Panc1 (cell line): Measurements from ENCODE around the gene HECA. TPM values are rescaled to one million over a fixed set of nuclear protein-coding genes. Genes with fewer than 3 reads are reported as not detected.

Experiments used
- ATAC-seq: fragments of 200-7000 bp; cut with Tn5 transposase; 2 replicates; pipeline ENCODE4 v1.9.1; 2020; ENCODE audit warnings: mild to moderate bottlenecking, moderate library complexity
- BruUV-seq: library from RNA; stranded (reverse); fragments of 400-500 nt; replicated peaks from 2 replicates; lab custom pipeline; 2021; lab: Mats Ljungman, UMichigan
- CTCF ChIA-PET: fragments of 300-600 bp; sonication (Branson Sonifier 250); formaldehyde crosslinking; loops from one replicate; lab custom pipeline; 2022; ENCODE audit warnings: antibody characterized with exemption; lab: Charles Lee
- POLR2A ChIA-PET: fragments of 300-600 bp; sonication (Branson Sonifier 250); formaldehyde crosslinking; loops from one replicate; lab custom pipeline; 2022; ENCODE audit warnings: antibody characterized with exemption; lab: Charles Lee
- DNase-seq: peaks from one replicate; pipeline ENCODE4 v3.0.0-alpha.2; 2010; ENCODE audit warnings: low read depth, low spot score
- H3K27ac ChIP-seq: 2 replicates; pipeline ENCODE4 v1.5.1; 2011; ENCODE audit warnings: mild to moderate bottlenecking, low read length, inconsistent platforms
- H3K27me3 ChIP-seq: fragments of 200-500 bp; sonication (Bioruptor generic); 2 replicates; pipeline ENCODE4 v1.6.0; 2014; ENCODE audit warnings: low read length, inconsistent platforms; ENCODE audit not compliant: control insufficient read depth, insufficient read depth
- H3K36me3 ChIP-seq: fragments of 200-500 bp; sonication (Bioruptor generic); 2 replicates; pipeline ENCODE4 v1.5.1; 2014; ENCODE audit warnings: inconsistent platforms, mild to moderate bottlenecking, low read length, moderate library complexity; ENCODE audit not compliant: control insufficient read depth, insufficient read depth
- H3K4me1 ChIP-seq: 2 replicates; pipeline ENCODE4 v1.5.1; 2011; ENCODE audit warnings: inconsistent platforms, mild to moderate bottlenecking, low read length, moderate library complexity; ENCODE audit not compliant: control insufficient read depth, insufficient read depth
- H3K4me3 ChIP-seq, 2 experiments: 2 replicates each; pipeline ENCODE4 v1.5.1; 2011 to 2012; ENCODE audit warnings: low read depth in 2 of 2, low read length in 2 of 2, mild to moderate bottlenecking in 2 of 2, inconsistent platforms in 1 of 2, moderate library complexity in 1 of 2
- H3K9me3 ChIP-seq: fragments of 200-500 bp; sonication (Bioruptor generic); 2 replicates; pipeline ENCODE4 v1.5.1; 2014; ENCODE audit warnings: low read depth, mild to moderate bottlenecking, inconsistent platforms, low read length, moderate library complexity; ENCODE audit not compliant: control insufficient read depth, insufficient read depth
- CTCF ChIP-seq: fragments of 450-650 bp; IDR thresholded peaks from 2 replicates; pipeline ENCODE4 v1.5.1; 2017; ENCODE audit warnings: mild to moderate bottlenecking
- POLR2AphosphoS5 ChIP-seq: IDR thresholded peaks from 2 replicates; pipeline ENCODE4 v1.6.1; 2012; ENCODE audit warnings: mild to moderate bottlenecking, low read depth, low read length, moderate library complexity
- SIN3A ChIP-seq: IDR thresholded peaks from 2 replicates; pipeline ENCODE4 v1.6.1; 2012; ENCODE audit warnings: low read depth, mild to moderate bottlenecking, low read length, moderate library complexity, borderline replicate concordance; ENCODE audit not compliant: insufficient read depth
- TCF7L2 ChIP-seq: IDR thresholded peaks from 2 replicates; pipeline ENCODE4 v1.6.1; 2011; ENCODE audit warnings: mild to moderate bottlenecking, low read depth, low read length, inconsistent platforms
- in situ Hi-C: cut with HindIII; loops from 2 replicates; pipeline ENCODE4 v1.10.0; 2016; ENCODE audit warnings: low sequenced_read_pairs, low pct_unique_long_range_greater_than_20kb
- intact Hi-C: fragments of 100-400 bp; cut with micrococcal nuclease; formaldehyde crosslinking; loops from one replicate; pipeline ENCODE4 v1.10.0; 2022; ENCODE audit not compliant: unreplicated experiment
- total RNA-seq: library from RNA; stranded (reverse); gene quantifications from one replicate; pipeline ENCODE4 v1.2.1, GENCODE V29; 2021; ENCODE audit not compliant: unreplicated experiment
- TF ChIP-seq, protein P1 (sequence below), 2 experiments: IDR thresholded peaks; 2 replicates each; pipeline ENCODE4 v1.6.1; 2011 to 2012; ENCODE audit warnings: low read depth in 2 of 2, control low read depth in 1 of 2, low read length in 1 of 2, mild to moderate bottlenecking in 1 of 2, moderate library complexity in 1 of 2; ENCODE audit not compliant: insufficient read depth in 1 of 2

Gene HECA
- total RNA-seq, 1 experiment from 2014 or later: 3.9 TPM

GRCh38 chr6:139143111-139143510 lies 8.2 kb downstream of the HECA start:
- BruUV-seq: no TSS peak
- ChIA-PET POLR2A (no interaction called here), CTCF (no interaction called here)

GRCh38 chr6:139144490-139145085 lies 9.7 kb downstream of the HECA start:
- BruUV-seq: no TSS peak
- no peak for TF ChIP-seq SIN3A
- TF ChIP-seq, protein P1, sequence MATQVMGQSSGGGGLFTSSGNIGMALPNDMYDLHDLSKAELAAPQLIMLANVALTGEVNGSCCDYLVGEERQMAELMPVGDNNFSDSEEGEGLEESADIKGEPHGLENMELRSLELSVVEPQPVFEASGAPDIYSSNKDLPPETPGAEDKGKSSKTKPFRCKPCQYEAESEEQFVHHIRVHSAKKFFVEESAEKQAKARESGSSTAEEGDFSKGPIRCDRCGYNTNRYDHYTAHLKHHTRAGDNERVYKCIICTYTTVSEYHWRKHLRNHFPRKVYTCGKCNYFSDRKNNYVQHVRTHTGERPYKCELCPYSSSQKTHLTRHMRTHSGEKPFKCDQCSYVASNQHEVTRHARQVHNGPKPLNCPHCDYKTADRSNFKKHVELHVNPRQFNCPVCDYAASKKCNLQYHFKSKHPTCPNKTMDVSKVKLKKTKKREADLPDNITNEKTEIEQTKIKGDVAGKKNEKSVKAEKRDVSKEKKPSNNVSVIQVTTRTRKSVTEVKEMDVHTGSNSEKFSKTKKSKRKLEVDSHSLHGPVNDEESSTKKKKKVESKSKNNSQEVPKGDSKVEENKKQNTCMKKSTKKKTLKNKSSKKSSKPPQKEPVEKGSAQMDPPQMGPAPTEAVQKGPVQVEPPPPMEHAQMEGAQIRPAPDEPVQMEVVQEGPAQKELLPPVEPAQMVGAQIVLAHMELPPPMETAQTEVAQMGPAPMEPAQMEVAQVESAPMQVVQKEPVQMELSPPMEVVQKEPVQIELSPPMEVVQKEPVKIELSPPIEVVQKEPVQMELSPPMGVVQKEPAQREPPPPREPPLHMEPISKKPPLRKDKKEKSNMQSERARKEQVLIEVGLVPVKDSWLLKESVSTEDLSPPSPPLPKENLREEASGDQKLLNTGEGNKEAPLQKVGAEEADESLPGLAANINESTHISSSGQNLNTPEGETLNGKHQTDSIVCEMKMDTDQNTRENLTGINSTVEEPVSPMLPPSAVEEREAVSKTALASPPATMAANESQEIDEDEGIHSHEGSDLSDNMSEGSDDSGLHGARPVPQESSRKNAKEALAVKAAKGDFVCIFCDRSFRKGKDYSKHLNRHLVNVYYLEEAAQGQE (IDR thresholded peaks at IDR 0.05; ENCODE audit: insufficient read depth in 1 of 2, low read depth in 2 of 2, low read length in 1 of 2): no peak
- Histone ChIP-seq H3K4me3 (no peak overlapping the region), H3K27ac (no peak overlapping the region), H3K27me3 (no peaks in the 10 kb centered on the region; the same call in 1 of the 2 replicates), H3K36me3 (no peaks in the 10 kb centered on the region), H3K9me3 (no peaks in the 10 kb centered on the region), H3K4me1 (no peaks in the 10 kb centered on the region)
- in situ Hi-C loops (no loop called here), intact Hi-C loops (no loop called here)
- DNase-seq (no peak), ATAC-seq (no peak)
- ChIA-PET CTCF (no interaction called here), POLR2A (no interaction called here)

More at GRCh38 chr6:139143111-139143510, 8.2 kb downstream of the HECA start:
- Histone ChIP-seq H3K4me3 (no peak overlapping the region), H3K27ac (no peak overlapping the region), H3K36me3 (no peaks in the 10 kb centered on the region), H3K4me1 (no peaks in the 10 kb centered on the region), H3K9me3 (no peaks in the 10 kb centered on the region), H3K27me3 (no peaks in the 10 kb centered on the region; the same call in 1 of the 2 replicates)
- in situ Hi-C loops: no loop called here
- intact Hi-C loops: no loop called here
- DNase-seq (no peak), ATAC-seq (no peak)
- TF ChIP-seq CTCF: no peak
- TF ChIP-seq POLR2AphosphoS5: no peak
- TF ChIP-seq, protein P1 (IDR thresholded peaks at IDR 0.05; ENCODE audit: insufficient read depth in 1 of 2, low read depth in 2 of 2, low read length in 1 of 2): no peak
- TF ChIP-seq TCF7L2: no peak
- no peak for TF ChIP-seq SIN3A
